GM19043 (cell line): Measurements from ENCODE around the gene DEUP1.
"Not testable (repeated sequence)": the region's sequence is repeated elsewhere in the genome, so short reads cannot be mapped to it uniquely, and the experiment has no call there.

Experiments used
- ATAC-seq: cut with Tn5 transposase; IDR thresholded peaks from one replicate; pipeline ENCODE4 v1.9.1; 2021; ENCODE audit warnings: low read depth; ENCODE audit not compliant: unreplicated experiment

DEUP1 gene

GRCh38 chr11:93330446-93330984, at the start of gene DEUP1:
Gene DEUP1 (plus strand): TSS chr11:93330742. CDS start chr11:93332260, 1,518 bp downstream.
- no peak for ATAC-seq

GRCh38 chr11:93285430-93285829, 45.1 kb upstream of the DEUP1 start:
- no peak for ATAC-seq

GRCh38 chr11:93287434-93287833, 43.1 kb upstream of the DEUP1 start:
- ATAC-seq = no peak

- ATAC-seq = peak; percentile 68
These were observed 42.5 kb upstream of the DEUP1 start for GRCh38 chr11:93288079-93288478.

- ATAC-seq = no peak
These were observed 41.8 kb upstream of the DEUP1 start for GRCh38 chr11:93288767-93289166.

- ATAC-seq = no peak
These were observed 40.6 kb upstream of the DEUP1 start for GRCh38 chr11:93289782-93290463.

GRCh38 chr11:93291110-93291509, 39.4 kb upstream of the DEUP1 start:
- no peak for ATAC-seq

- no peak for ATAC-seq
These were observed 38.6 kb upstream of the DEUP1 start for GRCh38 chr11:93291898-93292297.

GRCh38 chr11:93295921-93296575, 34.5 kb upstream of the DEUP1 start:
- ATAC-seq = no peak

GRCh38 chr11:93303689-93304088, 26.9 kb upstream of the DEUP1 start:
- no peak for ATAC-seq

- ATAC-seq = not testable (repeated sequence)
These were observed 16.1 kb upstream of the DEUP1 start for GRCh38 chr11:93314399-93314798.

- no peak for ATAC-seq
These were observed 11.2 kb upstream of the DEUP1 start for GRCh38 chr11:93319224-93319839.

GRCh38 chr11:93320230-93320629, 10.3 kb upstream of the DEUP1 start:
- ATAC-seq = no peak

- ATAC-seq = no peak
These were observed 8.3 kb upstream of the DEUP1 start for GRCh38 chr11:93322207-93322606.

GRCh38 chr11:93323747-93324146, 6.8 kb upstream of the DEUP1 start:
- no peak for ATAC-seq

GRCh38 chr11:93324500-93324899, 6.0 kb upstream of the DEUP1 start:
- ATAC-seq = no peak

- no peak for ATAC-seq
These were observed 3.9 kb upstream of the DEUP1 start for GRCh38 chr11:93326681-93327080.

- no peak for ATAC-seq
These were observed 551 bp upstream of the DEUP1 start for GRCh38 chr11:93329936-93330445.

- no peak for ATAC-seq
These were observed 9.7 kb downstream of the DEUP1 start for GRCh38 chr11:93340223-93340622.

GRCh38 chr11:93344855-93345333, 14.4 kb downstream of the DEUP1 start:
- ATAC-seq = no peak

- ATAC-seq = no peak
These were observed 18.4 kb downstream of the DEUP1 start for GRCh38 chr11:93348930-93349329.
